ENCODE results near the gene PGS1. TPM values are rescaled to one million over a fixed set of nuclear protein-coding genes. Genes with fewer than 3 reads are reported as not detected.

PGS1 gene
- total RNA-seq, 4 donors from 2014 or later = 30.7 to 45.9 (median 35.6) TPM

DNA sequence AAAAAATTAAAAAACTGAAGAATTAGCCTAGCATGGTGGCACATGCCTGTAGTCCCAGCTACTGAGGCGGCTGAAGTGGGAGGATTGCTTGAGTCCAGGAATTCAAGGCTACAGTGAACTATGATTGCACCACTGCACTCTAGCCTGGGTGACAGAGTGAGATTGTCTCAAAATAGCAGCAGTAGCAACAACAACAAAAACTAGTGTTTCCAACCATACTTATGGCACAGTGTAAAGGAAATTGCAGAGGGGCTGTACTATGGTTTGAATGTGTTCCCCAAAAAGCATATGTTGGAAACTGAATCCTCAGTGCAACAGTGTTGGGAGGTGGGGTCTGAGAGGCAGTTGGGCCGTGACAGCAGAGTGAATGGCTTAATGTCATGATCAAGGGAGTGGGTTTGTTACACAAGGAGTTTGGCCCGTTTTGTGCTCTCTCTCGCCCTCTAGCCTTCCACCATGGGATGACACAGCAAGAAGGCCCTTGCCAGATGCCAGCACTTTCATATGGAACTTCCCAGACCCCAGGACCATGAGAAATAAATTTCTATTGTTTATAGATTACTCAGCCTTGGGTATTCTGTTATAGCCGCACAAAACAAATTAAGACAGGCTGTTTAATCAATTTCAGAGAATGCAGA, 70.0 kb downstream of the PGS1 start:
- 87% methylated on average over 5 of the region's 5 CpGs for WGBS
- Histone ChIP-seq H3K36me3 (no peaks in the 10 kb centered on the region), H3K27ac (replicated peaks in 1 of 4) (no peak overlapping the region), H3K9me3 (no peaks in the 10 kb centered on the region), H3K27me3 (no peaks in the 10 kb centered on the region), H3K4me3 (no peak overlapping the region), H3K4me1 (no peaks in the 10 kb centered on the region)
- no peak for DNase-seq (ENCODE audit: extremely low spot score)
- intact Hi-C loops (cut with DNase I) = no loop called here
- TF ChIP-seq POLR2A (IDR thresholded peaks at IDR 0.05; ENCODE audit: low read depth) (no peak), POLR2AphosphoS5 (IDR thresholded peaks at IDR 0.05) (no peak), EP300 (IDR thresholded peaks at IDR 0.05) (no peak)
- TF ChIP-seq, protein P1, sequence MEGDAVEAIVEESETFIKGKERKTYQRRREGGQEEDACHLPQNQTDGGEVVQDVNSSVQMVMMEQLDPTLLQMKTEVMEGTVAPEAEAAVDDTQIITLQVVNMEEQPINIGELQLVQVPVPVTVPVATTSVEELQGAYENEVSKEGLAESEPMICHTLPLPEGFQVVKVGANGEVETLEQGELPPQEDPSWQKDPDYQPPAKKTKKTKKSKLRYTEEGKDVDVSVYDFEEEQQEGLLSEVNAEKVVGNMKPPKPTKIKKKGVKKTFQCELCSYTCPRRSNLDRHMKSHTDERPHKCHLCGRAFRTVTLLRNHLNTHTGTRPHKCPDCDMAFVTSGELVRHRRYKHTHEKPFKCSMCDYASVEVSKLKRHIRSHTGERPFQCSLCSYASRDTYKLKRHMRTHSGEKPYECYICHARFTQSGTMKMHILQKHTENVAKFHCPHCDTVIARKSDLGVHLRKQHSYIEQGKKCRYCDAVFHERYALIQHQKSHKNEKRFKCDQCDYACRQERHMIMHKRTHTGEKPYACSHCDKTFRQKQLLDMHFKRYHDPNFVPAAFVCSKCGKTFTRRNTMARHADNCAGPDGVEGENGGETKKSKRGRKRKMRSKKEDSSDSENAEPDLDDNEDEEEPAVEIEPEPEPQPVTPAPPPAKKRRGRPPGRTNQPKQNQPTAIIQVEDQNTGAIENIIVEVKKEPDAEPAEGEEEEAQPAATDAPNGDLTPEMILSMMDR (IDR thresholded peaks at IDR 0.05) = no peak

DNA sequence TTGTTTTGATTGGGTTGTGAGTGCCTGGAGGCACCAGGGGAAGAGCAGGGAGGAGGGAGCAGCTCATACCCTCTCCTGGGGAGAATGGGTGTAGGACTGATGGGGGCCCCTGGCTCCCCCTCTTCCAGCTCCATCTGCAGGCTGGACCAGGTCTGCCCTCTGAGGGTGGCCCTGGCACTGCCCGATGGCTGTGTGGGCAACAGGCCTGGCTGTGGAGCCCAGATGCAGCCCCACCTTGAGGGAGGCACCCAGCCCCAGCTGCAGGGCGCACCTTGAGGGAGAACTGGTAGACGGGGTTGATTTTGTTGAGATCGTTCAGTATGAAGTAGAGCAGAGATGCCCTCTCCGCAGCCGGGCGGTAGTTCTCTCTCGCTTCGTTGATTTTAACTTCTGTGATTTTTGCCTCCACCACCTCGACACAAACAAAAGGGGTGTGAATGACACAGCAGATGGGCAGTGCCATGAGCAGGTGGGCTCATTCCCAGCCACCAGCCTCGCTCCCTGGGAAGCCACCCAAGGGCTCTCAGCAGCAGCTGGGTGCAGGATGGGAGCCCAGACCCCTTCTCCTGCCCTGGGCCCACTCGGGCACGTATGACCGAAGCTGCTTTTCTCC, 71.6 kb downstream of the PGS1 start:
- 90% methylated on average over 13 of the region's 14 CpGs for WGBS

DNA sequence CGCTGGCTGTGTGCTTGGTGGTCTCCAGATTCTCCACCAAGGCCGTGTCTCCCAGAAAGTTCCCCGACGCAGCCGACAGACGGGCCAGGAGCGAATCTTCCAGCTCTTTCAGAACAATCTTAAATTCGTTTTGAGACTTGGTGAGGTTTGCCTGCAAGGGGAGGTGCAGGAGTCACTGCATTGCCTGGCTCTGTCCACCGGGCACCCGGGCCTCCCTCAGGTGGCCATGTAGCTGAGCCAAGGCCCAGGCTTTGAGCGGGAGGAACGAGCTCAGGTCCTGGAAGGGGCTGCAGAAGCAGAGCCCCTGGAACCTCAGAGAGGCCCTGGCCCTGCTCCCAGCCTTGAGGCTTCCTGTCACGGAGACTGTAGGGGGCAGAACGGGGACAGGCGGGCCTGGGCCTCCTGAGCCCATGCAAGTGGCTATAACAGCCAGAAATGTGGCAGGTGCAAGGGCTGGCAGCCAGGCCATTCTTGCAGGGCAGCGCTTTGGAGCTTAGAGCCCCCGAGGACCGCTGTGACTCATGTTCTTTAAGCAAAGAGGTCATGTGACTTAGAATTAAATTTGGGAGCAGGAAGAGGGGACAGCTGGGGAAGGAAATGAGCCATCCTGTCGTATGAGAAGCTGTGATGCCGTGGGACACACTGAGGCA, 72.4 kb downstream of the PGS1 start:
- WGBS = 70% methylated on average over 18 of the region's 20 CpGs
- Histone ChIP-seq H3K27me3 (no peaks in the 10 kb centered on the region), H3K36me3 (no peaks in the 10 kb centered on the region), H3K27ac (replicated peaks in 1 of 4) (no peak overlapping the region), H3K4me1 (no peaks in the 10 kb centered on the region), H3K9me3 (no peaks in the 10 kb centered on the region), H3K4me3 (no peak overlapping the region)
- intact Hi-C loops (cut with DNase I) = no loop called here
- DNase-seq (ENCODE audit: extremely low spot score) = no peak
- no peak for TF ChIP-seq EP300 (IDR thresholded peaks at IDR 0.05)
- TF ChIP-seq, protein P1 (IDR thresholded peaks at IDR 0.05) = no peak
- TF ChIP-seq POLR2A (IDR thresholded peaks at IDR 0.05; ENCODE audit: low read depth) = no peak
- TF ChIP-seq POLR2AphosphoS5 (IDR thresholded peaks at IDR 0.05) = no peak

More for the DNA sequence above, 71.6 kb downstream of the PGS1 start:
- no peak for TF ChIP-seq EP300 (IDR thresholded peaks at IDR 0.05)
- TF ChIP-seq POLR2A (IDR thresholded peaks at IDR 0.05; ENCODE audit: low read depth) = no peak
- TF ChIP-seq, protein P1 (IDR thresholded peaks at IDR 0.05) = no peak
- no peak for TF ChIP-seq POLR2AphosphoS5 (IDR thresholded peaks at IDR 0.05)
- Histone ChIP-seq H3K4me3 (no peak overlapping the region), H3K4me1 (no peaks in the 10 kb centered on the region), H3K36me3 (no peaks in the 10 kb centered on the region), H3K27ac (replicated peaks in 1 of 4) (no peak overlapping the region), H3K27me3 (no peaks in the 10 kb centered on the region), H3K9me3 (no peaks in the 10 kb centered on the region)
- intact Hi-C loops (cut with DNase I) = no loop called here
- no peak for DNase-seq (ENCODE audit: extremely low spot score)

DNA sequence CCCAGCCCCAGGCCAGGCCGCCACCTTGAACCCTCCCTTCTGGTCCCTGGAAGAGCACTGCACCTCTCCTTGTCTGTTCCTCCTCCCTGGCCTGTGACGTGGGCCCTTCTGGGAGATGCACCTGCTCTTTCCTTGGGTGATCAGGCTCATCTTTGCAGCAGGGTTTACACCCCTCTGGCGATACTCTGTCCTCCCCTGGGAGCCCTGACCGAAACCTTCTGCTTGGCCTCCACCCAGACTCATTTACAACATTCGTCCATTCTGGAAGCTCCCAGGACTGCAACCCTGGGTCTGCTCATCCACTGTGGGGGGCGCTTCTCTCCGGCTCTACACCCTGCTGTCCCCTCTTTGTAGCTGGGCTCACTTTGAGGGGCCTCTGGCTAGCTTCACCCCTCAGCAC, 73.3 kb downstream of the PGS1 start:
- Histone ChIP-seq H3K4me1 (no peaks in the 10 kb centered on the region), H3K4me3 (no peak overlapping the region), H3K36me3 (no peaks in the 10 kb centered on the region), H3K27ac (replicated peaks in 1 of 4) (no peak overlapping the region), H3K27me3 (no peaks in the 10 kb centered on the region), H3K9me3 (no peaks in the 10 kb centered on the region)
- DNase-seq (ENCODE audit: extremely low spot score) = no peak
- TF ChIP-seq, protein P1 (IDR thresholded peaks at IDR 0.05) = no peak
- no peak for TF ChIP-seq POLR2AphosphoS5 (IDR thresholded peaks at IDR 0.05)
- no peak for TF ChIP-seq EP300 (IDR thresholded peaks at IDR 0.05)
- TF ChIP-seq POLR2A (IDR thresholded peaks at IDR 0.05; ENCODE audit: low read depth) = no peak
- intact Hi-C loops (cut with DNase I) = no loop called here
- WGBS = 83% methylated on average over 7 of the region's 7 CpGs

Measured in esophagus muscularis mucosa (tissue), 4 donors.